G401.6 (cell line): ENCODE results near the gene ULBP2.
"Not testable (repeated sequence)": the region's sequence is repeated elsewhere in the genome, so short reads cannot be mapped to it uniquely, and the experiment has no call there.

Source experiments
- FAIRE-seq: peaks from 2 replicates; lab custom pipeline; 2012; peaks lifted over from hg19 to GRCh38; lab: Jason Lieb, UNC

ULBP2 gene

DNA sequence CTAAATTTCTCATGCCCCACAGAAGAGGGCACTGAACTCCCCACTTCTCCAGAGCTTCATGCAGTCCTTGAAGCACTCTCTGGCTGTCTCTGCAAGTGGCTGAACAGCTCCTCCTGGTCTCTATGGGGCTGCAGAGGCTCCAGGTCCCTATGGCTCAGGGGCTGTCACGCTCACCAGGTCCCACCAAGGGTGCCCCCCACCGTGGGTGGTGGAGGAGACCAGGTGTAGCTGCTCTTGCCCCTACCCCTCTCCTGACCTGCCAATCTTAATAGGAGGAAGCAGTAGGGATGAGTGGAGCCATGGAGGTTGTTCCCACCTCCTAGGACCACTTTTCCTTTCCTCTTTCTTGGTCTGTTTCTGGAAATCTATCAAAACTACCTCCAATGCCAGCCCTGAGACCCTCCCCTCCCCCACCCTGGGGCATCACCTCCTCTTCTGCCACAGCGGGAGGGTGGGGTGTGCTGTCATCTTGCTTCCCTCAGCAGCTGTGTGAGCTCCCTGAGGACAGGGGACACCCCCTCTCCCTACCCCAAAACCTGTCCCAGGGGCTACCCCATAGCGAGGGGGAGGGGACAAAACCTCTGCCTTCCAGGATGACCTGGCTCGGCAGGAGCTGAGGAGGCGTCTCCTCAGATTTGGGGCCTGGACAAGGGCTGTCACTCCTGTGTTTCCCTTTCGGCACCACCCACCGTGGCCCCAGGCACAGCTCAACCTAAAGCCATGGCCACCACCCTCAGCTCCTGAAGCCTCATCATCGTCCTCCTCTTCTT, 31.9 kb upstream of the ULBP2 start:
- FAIRE-seq, result no peak

DNA sequence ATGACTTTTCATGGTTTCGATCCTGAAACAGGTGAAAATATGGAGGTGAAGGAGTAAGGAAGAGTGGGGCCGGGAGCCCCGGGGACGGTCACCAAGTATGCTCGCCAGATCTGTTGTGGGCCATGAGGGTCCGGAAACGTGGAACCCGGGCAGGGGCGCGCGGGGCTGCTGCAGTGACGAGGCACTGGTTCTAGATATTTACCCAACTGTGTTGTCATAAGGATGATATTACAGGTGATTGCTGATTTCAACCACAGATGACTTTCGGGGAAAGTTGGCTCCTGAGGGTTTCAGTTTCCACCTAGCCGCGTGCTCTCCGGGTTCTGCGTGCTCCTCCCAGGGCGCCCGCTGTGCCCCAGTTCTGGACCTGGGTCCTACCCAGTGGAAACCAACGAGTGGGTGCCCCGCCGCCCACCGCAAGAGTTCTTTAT, 31.1 kb upstream of the ULBP2 start:
- FAIRE-seq, result no peak

DNA sequence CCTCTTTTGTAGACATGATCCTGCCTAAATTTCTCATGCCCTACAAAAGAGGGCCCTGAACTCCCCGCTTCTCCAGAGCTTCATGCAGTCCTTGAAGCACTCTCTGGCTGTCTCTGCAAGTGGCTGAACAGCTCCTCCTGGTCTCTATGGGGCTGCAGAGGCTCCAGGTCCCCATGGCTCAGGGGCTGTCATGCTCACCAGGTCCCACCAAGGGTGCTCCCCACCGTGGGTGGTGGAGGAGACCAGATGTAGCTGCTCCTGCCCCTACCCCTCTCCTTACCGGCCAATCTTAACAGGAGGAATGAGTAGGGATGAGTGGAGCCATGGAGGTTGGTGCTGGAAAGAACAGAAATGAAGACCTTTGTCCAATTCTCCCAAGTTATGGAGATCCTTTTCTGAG, 29.1 kb upstream of the ULBP2 start:
- FAIRE-seq, result not testable (repeated sequence)

DNA sequence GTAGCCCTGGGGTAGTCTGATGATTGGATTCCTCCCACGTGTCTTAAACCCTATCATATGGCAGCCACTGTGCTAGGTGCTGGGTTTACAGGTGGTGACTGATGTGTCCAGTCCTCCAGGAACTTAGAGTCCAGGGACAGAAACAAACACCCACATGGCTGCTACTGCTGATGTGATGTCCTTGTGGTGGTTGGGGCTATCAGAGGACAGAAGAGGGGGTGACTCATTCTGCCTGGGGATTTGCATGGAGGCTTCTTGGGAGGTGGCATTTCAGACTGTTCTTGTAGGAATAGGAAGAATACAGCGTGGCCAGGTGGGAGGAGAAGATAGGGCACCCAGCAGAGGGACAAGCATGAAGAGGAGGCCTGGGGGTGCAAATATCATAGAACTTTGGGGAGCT, 28.7 kb upstream of the ULBP2 start:
- no peak for FAIRE-seq

DNA sequence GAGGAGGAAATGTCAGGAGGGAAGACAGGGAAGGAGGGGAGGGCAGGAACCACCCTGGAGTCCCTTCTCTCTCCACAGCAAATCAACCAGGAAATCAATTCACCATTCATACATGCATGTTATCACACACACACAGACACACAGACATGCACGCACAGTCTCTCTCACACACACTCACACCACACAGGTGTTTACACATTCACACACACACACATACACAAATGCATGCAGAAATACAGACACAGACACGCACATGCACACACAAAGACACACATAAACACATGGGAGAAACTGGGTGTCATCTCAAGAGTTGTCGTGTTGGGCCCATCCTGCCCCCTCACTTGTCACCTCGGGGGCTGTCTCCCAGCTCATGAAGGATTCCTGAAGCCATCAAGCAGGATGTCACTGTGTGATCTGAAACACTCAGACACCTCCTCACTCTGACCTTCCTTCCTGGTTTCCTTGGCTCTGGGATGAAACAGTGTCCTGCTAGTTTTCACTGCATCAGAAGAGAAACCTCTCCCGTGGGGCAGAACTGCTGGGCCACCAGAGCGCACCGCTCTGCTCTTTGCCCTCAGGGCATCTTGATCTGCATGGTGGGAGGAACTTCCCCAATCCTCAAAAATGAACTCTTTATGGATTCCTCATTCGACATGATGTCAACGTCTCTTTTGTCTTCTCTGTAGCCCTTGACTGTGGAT, 28.1 kb upstream of the ULBP2 start:
- FAIRE-seq, result no peak

DNA sequence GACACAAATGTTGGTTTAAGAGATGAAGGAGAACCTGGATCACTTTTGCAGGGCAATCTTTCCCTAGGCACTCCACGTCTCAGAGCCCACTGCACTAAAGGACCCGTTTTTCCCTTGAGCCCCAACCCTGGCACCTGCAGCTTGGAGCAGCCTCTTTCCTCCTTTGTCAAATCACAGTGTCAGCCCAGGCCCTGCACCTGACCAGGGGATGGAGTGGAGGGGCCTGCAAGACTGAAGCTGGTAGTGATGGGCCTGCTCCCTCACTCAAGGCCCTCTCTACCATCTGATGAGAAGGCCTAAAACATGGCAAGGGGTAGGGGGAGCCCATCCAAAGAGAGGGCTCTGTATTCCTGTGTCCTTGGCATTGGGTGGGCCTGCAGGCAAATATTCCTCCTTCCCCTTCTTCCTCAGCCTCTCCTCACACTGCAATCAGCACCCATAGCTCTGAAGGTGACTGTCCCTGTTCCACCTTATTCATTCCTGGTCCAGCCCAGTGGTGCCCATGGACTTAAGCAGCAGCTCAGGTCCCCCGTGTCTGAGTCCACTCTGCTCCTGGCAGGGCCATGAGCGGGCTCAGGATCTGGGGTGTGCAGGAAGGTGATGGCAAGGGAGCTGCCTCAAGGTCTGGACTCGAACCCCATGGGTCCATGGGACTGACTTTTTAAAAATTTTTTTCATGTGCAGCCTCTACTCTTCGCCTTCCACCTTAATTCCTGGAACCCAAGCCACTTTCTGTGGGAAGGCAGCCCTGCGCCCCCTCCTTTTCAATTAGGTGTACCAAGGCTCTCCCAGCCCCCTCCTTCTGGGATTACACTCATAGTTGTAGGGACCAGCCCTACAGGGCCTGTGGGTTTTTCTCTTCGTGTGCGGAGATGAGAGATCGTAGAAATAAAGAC, 25.6 kb upstream of the ULBP2 start:
- no peak for FAIRE-seq

DNA sequence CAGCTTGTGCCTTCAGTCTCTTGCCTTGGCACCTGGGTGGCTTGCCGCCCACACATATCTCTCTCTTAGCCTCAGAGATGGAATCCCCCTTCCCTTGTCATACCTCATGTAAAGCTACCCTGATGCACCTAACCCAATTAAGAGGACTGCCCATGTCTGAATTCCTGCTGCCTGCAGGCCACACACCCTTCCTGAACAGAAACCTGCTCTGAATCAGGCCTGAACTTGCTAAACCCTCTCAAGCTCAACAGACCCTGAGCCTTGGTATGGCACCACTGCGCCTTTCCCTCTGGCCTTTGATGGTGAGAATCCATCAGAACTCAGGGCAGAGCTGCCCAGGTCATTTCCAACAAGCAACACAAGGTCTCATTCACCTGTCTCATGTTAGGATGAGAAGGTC, 24.1 kb upstream of the ULBP2 start:
- no peak for FAIRE-seq

DNA sequence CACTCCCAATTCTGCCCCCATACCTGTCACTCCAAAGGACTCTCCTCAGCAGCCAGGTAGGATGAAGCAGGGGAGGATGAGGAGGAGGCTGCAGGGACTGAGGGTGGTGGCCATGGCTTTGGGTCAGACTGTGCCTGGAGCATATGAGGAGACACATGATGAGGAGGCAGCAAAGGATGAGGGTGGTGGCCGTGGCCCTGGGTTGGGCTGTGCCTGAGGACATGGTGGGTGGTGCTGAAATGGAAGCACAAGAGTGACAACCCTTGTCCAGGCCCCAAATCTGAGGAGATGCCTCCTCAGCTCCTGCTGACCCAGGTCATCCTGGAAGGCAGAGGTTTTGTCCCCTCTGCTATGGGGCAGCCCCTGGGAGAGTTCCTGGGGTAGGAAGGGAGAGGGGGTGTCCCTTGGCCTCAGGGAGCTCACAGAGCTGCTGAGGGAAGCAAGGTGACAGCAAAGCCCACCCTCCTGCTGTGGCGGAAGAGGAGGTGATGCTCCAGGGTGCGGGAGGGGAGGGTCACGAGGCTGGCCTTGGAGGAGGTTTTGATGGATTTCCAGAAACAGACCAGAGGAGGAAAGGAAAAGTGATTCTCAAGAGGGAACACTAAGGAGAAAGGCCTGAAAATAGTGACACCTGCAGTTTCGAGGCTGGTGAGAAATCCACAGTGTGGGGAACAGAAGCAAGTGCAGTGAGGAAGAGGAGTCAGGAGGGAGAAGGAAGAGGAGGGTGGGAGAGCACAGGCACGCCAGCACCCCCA, 23.5 kb upstream of the ULBP2 start:
- FAIRE-seq, result no peak

DNA sequence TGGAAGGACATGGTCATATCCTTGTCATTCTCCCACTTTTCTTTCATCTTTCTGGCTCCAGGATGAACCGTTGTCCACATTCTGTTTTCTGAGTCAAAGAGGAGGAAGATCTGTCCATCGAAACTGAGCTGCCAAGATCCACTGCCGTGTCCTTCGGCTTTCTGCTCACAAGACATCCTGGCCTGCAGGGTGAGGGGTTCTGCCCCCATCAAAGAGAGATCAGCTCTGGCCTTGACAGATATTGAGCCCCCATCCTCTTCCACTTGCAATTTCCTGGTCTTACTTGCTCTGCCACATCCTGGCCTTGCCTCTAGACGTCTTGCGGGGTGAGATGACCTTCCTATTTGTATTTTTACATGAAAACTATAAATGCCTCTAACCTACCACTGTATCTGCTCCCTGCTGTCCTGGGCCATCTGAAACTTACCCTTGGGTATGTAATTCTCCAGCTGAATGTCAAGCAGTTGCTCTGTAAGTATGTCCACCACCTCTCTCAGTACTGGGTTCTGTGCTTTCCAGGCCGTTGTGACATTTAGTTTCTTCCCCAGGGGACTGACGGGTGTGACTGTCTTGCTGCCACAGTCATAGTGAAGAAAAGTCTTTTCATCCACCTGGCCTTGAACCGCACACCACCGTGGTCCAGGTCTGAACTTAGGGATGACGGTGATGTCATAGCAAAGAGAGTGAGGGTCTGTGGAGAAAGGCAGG, 22.5 kb upstream of the ULBP2 start:
- not testable (repeated sequence) for FAIRE-seq

DNA sequence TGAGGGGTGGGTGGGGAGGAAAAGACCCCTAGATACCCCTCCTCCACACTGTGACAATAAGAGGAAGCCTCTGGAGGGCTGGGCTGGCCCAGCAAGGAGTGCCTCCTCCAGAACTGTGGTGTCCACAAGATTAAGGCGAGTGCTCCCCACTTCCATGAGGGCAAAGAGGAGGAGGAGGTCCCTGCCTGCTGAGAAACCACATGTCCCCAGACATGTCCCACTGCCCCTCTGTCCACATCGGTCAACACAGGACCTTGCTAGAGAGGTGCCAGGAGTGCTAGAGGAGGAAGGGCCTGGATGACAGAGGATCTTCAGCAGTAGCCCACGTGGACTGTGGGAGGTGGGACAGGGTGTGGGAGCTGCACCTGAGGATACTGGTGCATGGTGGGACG, 22.0 kb upstream of the ULBP2 start:
- no peak for FAIRE-seq

DNA sequence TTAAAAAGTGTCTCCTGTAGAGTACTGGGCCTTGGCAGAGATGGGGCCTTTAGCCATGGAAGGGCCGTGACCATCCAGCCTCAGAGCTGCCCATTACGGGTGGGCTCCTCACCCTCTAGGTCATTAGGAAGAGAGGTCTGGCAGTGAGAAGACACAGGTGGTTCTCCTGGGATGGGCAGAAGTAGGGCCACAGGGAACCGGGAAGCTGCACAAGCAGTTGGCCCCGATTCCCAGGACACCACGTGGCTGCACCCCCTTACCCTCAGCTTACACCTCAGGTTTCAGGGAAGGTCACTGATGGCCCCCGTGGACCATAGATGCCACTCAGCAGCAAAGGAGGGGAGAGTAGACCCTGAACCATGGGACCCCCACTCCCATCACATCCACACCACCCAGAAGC, 20.5 kb upstream of the ULBP2 start:
- FAIRE-seq, result no peak

DNA sequence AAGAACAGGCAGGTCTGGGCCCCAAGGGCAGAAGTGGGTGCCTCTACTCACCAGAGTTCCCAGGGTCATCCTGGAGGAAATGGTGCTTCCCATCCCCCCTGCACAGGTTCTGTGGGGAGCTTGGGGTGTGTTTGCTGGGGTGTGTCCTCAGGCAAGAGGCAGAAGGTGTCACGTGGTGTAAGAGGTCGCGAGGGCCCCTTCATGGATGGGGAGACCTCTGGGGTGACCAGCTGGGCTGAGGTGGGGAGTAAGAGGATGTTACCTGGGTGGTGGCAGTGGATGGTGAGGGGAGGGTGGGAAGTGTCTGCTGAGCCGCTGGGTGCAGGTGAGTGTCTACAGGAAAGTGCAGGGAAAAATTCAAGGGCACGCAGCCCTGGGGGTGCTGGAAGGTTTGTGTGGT, 19.7 kb upstream of the ULBP2 start:
- FAIRE-seq, result not testable (repeated sequence)

DNA sequence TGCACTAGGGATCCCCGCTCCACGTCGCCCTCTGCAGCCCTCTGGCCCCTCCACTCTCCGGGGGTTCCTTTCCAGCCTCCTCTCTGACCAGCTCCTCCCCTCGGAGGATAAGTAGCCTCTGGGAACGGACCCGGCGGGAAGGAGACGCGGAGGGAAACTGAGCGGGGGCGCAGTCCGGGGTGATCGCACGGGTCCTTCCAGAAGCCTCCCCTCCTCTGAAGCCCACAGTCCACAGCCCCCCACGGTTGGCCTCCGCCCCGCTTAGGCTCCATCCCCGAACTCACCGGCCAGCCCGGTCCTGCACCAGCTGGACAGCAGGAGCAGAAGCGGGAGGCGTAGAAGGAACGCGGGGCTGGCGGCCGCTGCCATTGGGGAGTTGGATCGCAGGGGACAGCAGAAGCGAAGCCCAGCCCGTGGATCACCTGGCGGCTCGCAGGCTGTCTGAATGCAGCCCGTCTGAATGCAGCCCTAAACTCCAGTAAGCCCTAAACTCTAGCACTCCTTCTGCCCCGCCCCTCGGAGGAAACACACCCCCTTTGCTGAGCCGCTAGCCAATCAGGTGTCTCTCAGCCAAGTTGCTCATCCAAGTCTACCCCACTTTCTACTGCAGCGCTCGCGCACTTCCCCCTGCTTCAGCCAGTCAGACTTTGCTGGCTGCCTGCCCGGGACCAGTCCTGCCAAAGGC, 19.0 kb upstream of the ULBP2 start, which contains the start of gene RAET1G:
Gene RAET1G (minus strand): TSS at position 480 of the 685 bp plus-strand sequence. CDS start 111 bp downstream, at position 369.
- no peak for FAIRE-seq

DNA sequence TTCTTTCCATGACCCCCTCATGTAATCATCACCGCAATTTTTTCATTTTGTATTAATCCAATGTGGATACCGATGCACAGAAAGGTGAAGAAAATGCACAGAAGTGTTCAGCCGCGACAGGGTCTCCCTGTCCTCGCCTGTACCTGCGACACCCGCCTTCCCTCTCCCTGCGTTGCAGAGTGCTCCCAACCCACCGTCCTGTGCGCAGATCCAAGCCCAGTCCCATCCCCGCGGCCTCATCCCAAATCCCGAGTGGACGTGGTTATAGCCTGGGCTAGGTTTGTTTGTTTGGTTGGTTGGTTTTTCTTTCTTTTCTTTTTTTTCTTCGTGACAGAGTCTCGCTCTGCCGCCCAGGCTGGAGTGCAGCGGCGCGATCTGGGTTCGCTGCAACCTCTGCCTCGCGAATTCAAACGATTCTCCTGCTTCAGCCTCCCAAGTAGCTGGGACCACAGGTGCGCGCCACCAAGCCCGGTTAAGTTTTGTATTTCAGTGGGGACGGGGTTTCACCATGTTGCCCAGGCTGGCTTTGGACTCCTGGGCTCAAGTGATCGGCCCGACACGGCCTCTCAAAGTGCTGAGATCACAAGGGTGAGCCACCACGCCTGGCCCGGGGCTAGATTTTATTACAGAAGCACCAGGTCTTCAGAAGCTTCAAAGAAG, 18.4 kb upstream of the ULBP2 start:
- FAIRE-seq, result no peak

DNA sequence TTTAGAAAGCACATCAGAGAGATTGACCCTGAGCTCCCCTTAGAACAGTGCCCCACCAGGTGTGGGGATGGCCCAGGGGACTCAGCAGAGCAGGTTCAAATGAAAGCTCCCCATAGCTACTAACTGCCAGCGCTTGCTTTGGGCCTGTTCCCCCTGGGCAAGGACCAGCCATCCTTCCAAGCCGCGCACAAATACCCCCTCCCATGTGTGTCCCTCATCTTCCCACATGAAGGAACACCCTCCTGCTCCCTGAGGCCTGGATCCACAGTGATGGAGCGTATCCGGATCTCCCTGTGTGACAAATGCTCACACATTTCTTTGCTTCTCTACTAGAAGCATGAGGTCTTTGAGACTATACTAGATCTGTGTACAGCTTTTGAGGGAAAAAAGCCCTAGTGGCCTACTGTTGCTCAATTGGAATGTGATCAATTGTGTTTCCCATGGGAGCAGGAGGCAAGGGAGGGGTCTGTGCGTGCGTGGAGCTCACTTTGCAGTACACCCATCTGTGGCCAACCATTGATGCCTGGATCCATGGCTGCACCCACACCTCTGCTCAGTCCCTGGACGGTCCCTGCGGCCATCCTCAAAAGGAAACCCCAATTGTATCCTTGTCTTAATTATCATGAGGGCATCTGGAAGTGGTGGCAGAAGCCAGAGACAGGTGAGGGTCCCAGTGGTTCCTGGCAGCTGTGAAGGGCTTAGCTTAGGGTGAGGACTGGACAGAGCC, 17.4 kb upstream of the ULBP2 start:
- FAIRE-seq, result no peak

DNA sequence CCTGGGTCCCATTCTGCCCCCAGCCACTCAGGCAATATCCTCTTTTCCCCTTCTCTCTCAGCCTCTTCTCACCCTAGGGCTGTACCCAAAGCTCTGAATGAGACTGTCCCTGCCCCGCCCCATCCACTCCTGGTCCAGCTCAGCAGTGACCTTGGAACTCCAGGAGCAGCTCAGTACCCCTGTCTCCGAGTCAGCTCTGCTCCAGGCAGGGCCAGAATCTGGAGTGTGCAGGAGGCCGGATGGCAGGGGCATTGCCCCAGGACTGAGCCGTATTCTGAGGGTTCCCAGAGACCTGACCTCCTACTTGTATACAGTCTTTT, 16.9 kb upstream of the ULBP2 start:
- FAIRE-seq, result no peak

DNA sequence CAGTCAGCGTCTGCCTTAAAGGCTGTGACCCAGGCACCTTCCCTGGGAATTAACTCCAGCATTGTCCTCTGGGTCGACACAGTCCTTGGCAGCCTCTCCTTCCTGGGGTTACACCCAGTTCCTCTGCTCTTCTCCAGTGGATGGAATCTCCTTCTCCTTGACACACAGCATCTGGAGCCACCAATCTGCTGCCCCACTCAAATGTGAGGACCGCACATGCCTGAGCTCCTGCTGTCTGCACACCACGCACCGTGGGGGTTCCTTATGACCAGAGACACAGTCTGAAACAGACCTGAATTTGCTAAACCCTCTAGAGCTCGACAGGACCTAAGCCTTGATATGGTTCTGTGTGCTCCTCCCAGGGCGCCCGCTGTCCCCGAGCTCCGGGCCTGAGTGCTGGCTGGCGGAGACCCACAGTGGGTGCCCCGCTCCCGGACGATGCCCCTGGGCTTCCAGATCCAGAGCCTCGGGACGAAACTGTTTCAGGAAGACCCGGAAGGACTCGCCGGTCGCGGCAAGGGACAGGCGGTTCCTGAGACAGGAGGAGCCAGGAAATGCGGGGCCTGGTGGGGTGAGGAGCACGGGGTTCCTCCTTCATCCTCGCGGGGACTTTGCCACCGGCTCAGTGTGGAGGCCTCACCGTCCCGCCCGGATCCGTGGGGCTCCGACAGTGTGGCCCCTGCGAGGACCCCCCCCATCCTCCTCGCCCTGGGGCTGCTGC, 16.4 kb upstream of the ULBP2 start:
- FAIRE-seq, result no peak

DNA sequence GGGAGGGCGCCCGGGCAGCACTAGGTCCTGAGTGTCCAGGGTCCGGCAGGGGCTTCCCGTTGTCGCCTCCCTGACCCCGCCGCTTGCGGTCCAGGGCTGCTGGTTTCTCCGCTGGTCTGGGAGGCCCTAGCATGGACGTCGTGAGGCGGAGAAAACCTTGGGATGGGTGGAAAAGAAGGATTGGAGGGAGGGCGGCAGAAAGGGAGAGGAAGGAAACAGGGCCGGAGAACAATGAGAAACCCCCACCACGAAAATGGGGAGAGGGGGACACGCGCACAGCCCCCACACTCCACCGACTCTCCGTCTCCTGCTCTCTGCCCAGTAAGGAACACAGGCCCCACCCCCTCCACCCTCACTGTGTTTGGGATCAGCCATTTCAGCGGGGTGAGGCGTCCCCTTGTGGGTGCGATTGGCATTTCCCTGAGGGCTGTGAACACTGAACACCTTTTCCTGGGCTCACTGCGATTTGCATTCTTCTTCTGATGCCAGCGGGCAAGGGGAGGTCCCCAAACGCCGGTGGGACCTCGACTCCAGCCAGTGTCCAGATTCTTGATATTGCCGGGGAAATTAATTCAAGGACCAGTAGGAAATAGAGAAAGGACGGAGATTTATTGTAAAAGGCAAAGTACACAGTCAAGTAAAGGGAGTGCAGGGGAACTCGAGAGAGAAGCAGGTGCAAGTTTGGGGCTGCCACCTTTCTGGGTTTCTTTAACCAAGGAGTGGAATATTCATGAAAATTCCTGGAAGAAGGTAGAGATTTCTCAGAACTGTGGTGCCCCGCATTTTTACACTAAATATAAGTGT, 15.6 kb upstream of the ULBP2 start:
- FAIRE-seq, result peak; percentile 11
